Liver (tissue), 9 donors: ENCODE results near the gene PFKFB3. TPM values are rescaled to one million over a fixed set of nuclear protein-coding genes. Genes with fewer than 3 reads are reported as not detected.

Source experiments
- DNase-seq: peaks from one replicate; pipeline ENCODE4 v3.0.0-alpha.2; 2017; ENCODE audit warnings: low spot score
- H3K27ac ChIP-seq, 2 donors: one replicate each; pipeline ENCODE4 v1.7.0; 2013; ENCODE audit warnings: inconsistent platforms in 2 of 2, low read length in 2 of 2, control low read depth in 1 of 2, low read depth in 1 of 2, mild to moderate bottlenecking in 1 of 2
- H3K27me3 ChIP-seq, 4 donors: one replicate each; pipeline versions ENCODE4 v1.6.1 to v1.7.0; 2013; ENCODE audit warnings: low read length in 3 of 4, inconsistent platforms in 1 of 4, mild to moderate bottlenecking in 1 of 4, moderate library complexity in 1 of 4; ENCODE audit not compliant: control insufficient read depth in 4 of 4, insufficient read depth in 4 of 4
- H3K36me3 ChIP-seq, 4 donors: one replicate each; pipeline versions ENCODE4 v1.6.1 to v1.7.0; 2013; ENCODE audit warnings: low read length in 3 of 4, mild to moderate bottlenecking in 3 of 4, low read depth in 1 of 4, moderate library complexity in 1 of 4; ENCODE audit not compliant: control insufficient read depth in 4 of 4, insufficient read depth in 3 of 4
- H3K4me1 ChIP-seq, 4 donors: one replicate each; pipeline versions ENCODE4 v1.6.1 to v1.7.0; 2013; ENCODE audit warnings: low read length in 3 of 4, mild to moderate bottlenecking in 3 of 4, moderate library complexity in 1 of 4; ENCODE audit not compliant: control insufficient read depth in 4 of 4, insufficient read depth in 4 of 4
- H3K4me3 ChIP-seq, 3 donors: one replicate each; pipeline versions ENCODE4 v1.6.1 to v1.7.0; 2013; ENCODE audit warnings: low read length in 3 of 3, control low read depth in 1 of 3, low read depth in 1 of 3, mild to moderate bottlenecking in 1 of 3
- H3K9ac ChIP-seq, 2 donors: one replicate each; pipeline ENCODE4 v1.7.0; 2013; ENCODE audit warnings: low read length in 2 of 2, mild to moderate bottlenecking in 2 of 2, moderate library complexity in 2 of 2, control low read depth in 1 of 2, low read depth in 1 of 2
- H3K9me3 ChIP-seq, 4 donors: one replicate each; pipeline versions ENCODE4 v1.6.1 to v1.7.0; 2013; ENCODE audit warnings: low read length in 3 of 4; ENCODE audit not compliant: control insufficient read depth in 4 of 4
- ATF3 ChIP-seq: IDR thresholded peaks from 2 replicates; pipeline ENCODE4 v1.6.1; 2016; ENCODE audit warnings: antibody characterized with exemption
- CTCF ChIP-seq: fragments of 150-350 bp; IDR thresholded peaks from 2 replicates; pipeline ENCODE4 v1.5.1; 2017; ENCODE audit warnings: improper control_type of control experiment, low read depth, low read length; ENCODE audit not compliant: missing input control
- EGR1 ChIP-seq, 2 donors: IDR thresholded peaks; 2 replicates each; pipeline ENCODE4 v1.6.1; 2016 to 2018; ENCODE audit warnings: antibody characterized with exemption in 2 of 2, low read depth in 2 of 2
- FOXA1 ChIP-seq: IDR thresholded peaks from 2 replicates; pipeline ENCODE4 v1.6.1; 2016; ENCODE audit warnings: antibody characterized with exemption
- FOXA2 ChIP-seq: IDR thresholded peaks from 2 replicates; pipeline ENCODE4 v1.6.1; 2016; ENCODE audit warnings: antibody characterized with exemption
- GABPA ChIP-seq, 2 donors: IDR thresholded peaks in 1 of 2; conservative IDR thresholded peaks in 1 of 2; 2 replicates each; pipeline ENCODE4 v1.6.1; 2016; ENCODE audit warnings: antibody characterized with exemption in 2 of 2, mild to moderate bottlenecking in 1 of 2, moderate library complexity in 1 of 2
- HNF4A ChIP-seq, 2 donors: conservative IDR thresholded peaks; 2 replicates each; pipeline ENCODE4 v1.6.1; 2016; ENCODE audit warnings: antibody characterized with exemption in 2 of 2, mild to moderate bottlenecking in 2 of 2
- HNF4G ChIP-seq: IDR thresholded peaks from 2 replicates; pipeline ENCODE4 v1.6.1; 2016; ENCODE audit warnings: antibody characterized with exemption
- JUND ChIP-seq, 2 donors: IDR thresholded peaks; 2 replicates each; pipeline ENCODE4 v1.6.1; 2016; ENCODE audit warnings: antibody characterized with exemption in 2 of 2
- MAX ChIP-seq: IDR thresholded peaks from 2 replicates; pipeline ENCODE4 v1.6.1; 2016; ENCODE audit warnings: antibody characterized with exemption
- NR2F2 ChIP-seq: IDR thresholded peaks from 2 replicates; pipeline ENCODE4 v1.6.1; 2016; ENCODE audit warnings: antibody characterized with exemption
- RAD21 ChIP-seq, 2 donors: IDR thresholded peaks; 2 replicates each; pipeline ENCODE4 v1.6.1; 2016; ENCODE audit warnings: antibody characterized with exemption in 2 of 2, mild to moderate bottlenecking in 2 of 2
- REST ChIP-seq: IDR thresholded peaks from 2 replicates; pipeline ENCODE4 v1.6.1; 2016; ENCODE audit warnings: antibody characterized with exemption, mild to moderate bottlenecking
- RXRA ChIP-seq, 2 donors: IDR thresholded peaks; 2 replicates each; pipeline ENCODE4 v1.6.1; 2017 to 2018; ENCODE audit warnings: antibody characterized with exemption in 2 of 2, mild to moderate bottlenecking in 1 of 2
- SP1 ChIP-seq: IDR thresholded peaks from 2 replicates; pipeline ENCODE4 v1.6.1; 2018; ENCODE audit warnings: antibody characterized with exemption, mild to moderate bottlenecking
- TAF1 ChIP-seq: conservative IDR thresholded peaks from 2 replicates; pipeline ENCODE4 v1.6.1; 2016; ENCODE audit warnings: antibody characterized with exemption, mild to moderate bottlenecking
- YY1 ChIP-seq: IDR thresholded peaks from 2 replicates; pipeline ENCODE4 v1.6.1; 2016; ENCODE audit warnings: antibody characterized with exemption, mild to moderate bottlenecking
- ZBTB33 ChIP-seq: IDR thresholded peaks from 2 replicates; pipeline ENCODE4 v1.6.1; 2016; ENCODE audit warnings: antibody characterized with exemption
- WGBS: extraction: QIAGEN DNeasy Blood & Tissue Kit; methylation state at CpG from one replicate; pipeline ENCODE4 v1.1.7; 2013; 5-methylcytosine and 5-hydroxymethylcytosine counted together
- polyA plus RNA-seq, 2 donors: library from polyadenylated mRNA; stranded (reverse) in 1 of 2; unstranded in 1 of 2; fragments of 200-250 nt in 1 of 2; fragments of >200 nt in 1 of 2; fragmentation: Nextera tagmentation in 1 of 2; extraction: Ambion mirVana in 1 of 2; gene quantifications; one replicate each; pipeline versions ENCODE4 v1.2.1 to v1.2.3, GENCODE V29; 2013 to 2015
- total RNA-seq, 2 donors: library from RNA; depleted of rRNA; stranded (reverse); fragments of >200 nt; gene quantifications; one replicate each; pipeline ENCODE4 v1.2.3, GENCODE V29; 2014
- donor health status: healthy.
- donor health status: healthy.
- donor health status: healthy.
- donor health status: healthy.
- donor health status: healthy.

The PFKFB3 gene
- total and polyA plus RNA-seq, 4 donors: 1.6 to 9.1 (median 5.8) TPM

- H3K9ac ChIP-seq: no peak overlapping the region
- no peaks in the 10 kb centered on the region for H3K27me3 ChIP-seq
- WGBS: 78% methylated on average over 3 of the region's 3 CpGs
- TF ChIP-seq HNF4A (conservative IDR thresholded peaks at IDR 0.05) (no peak), YY1 (no peak), RXRA (IDR thresholded peaks at IDR 0.05) (no peak), EGR1 (IDR thresholded peaks at IDR 0.05; ENCODE audit: low read depth in 2 of 2) (no peak), MAX (no peak), ZBTB33 (no peak), NR2F2 (no peak), FOXA1 (no peak), ATF3 (no peak), JUND (IDR thresholded peaks at IDR 0.05) (no peak), CTCF (no peak), SP1 (no peak), GABPA (IDR thresholded peaks at IDR 0.05 in 1 of 2, conservative IDR thresholded peaks at IDR 0.05 in 1 of 2) (no peak), FOXA2 (no peak), HNF4G (no peak), RAD21 (IDR thresholded peaks at IDR 0.05) (no peak), TAF1 (no peak), REST (no peak)
- no peaks in the 10 kb centered on the region for H3K36me3 ChIP-seq
- H3K4me3 ChIP-seq: no peak overlapping the region
- no peaks in the 10 kb centered on the region for H3K9me3 ChIP-seq
- H3K4me1 ChIP-seq: peaks cover 0 to 14% (median 3%) of the 10 kb centered on the region in 4 donors
- DNase-seq: no peak
- no peak overlapping the region for H3K27ac ChIP-seq
Observed at GRCh38 chr10:6161921-6162320, 40.8 kb upstream of the PFKFB3 start.
